ENCODE measurements around the gene CD320.
"Not testable (repeated sequence)": the region's sequence is repeated elsewhere in the genome, so short reads cannot be mapped to it uniquely, and the experiment has no call there.

DNA sequence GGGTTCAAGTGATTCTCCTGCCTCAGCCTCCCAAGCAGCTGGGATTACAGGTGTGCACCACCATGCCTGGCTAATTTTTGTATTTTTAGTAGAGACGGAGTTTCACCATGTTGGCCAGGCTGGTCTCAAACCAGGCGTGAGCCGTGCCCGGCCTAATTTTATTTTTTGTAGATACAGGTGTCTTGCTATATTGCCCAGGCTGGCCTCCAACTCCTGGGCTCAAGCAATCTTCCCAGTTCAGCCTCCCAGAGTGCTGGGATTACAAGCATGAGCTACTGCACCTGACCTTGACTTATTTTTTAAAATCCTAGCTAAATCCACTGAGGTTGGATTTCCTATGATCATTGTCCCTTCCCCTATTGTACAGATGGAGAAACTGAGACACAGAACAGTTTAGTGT, 33.3 kb upstream of the CD320 start:
- TF ChIP-seq, protein P1, sequence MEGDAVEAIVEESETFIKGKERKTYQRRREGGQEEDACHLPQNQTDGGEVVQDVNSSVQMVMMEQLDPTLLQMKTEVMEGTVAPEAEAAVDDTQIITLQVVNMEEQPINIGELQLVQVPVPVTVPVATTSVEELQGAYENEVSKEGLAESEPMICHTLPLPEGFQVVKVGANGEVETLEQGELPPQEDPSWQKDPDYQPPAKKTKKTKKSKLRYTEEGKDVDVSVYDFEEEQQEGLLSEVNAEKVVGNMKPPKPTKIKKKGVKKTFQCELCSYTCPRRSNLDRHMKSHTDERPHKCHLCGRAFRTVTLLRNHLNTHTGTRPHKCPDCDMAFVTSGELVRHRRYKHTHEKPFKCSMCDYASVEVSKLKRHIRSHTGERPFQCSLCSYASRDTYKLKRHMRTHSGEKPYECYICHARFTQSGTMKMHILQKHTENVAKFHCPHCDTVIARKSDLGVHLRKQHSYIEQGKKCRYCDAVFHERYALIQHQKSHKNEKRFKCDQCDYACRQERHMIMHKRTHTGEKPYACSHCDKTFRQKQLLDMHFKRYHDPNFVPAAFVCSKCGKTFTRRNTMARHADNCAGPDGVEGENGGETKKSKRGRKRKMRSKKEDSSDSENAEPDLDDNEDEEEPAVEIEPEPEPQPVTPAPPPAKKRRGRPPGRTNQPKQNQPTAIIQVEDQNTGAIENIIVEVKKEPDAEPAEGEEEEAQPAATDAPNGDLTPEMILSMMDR (conservative IDR thresholded peaks at IDR 0.05) = not testable (repeated sequence)
- not testable (repeated sequence) for TF ChIP-seq EZH2 (IDR thresholded peaks at IDR 0.05; ENCODE audit: low read depth)
